HepG2 (cell line): ENCODE measurements around the gene C1orf115. TPM values are rescaled to one million over a fixed set of nuclear protein-coding genes. Genes with fewer than 3 reads are reported as not detected.
A peak's percentile ranks its signal among the peaks of the same experiment; 100 is the strongest.

ENCODE experiments used
- CREM ChIP-seq, 2 experiments: sonication (generic) in 1 of 2; formaldehyde crosslinking in 1 of 2; IDR thresholded peaks; 2 replicates each; pipeline versions ENCODE4 v1.4.0 to v1.6.1; 2016 to 2020; ENCODE audit warnings: antibody characterized with exemption in 1 of 2, mild to moderate bottlenecking in 1 of 2, missing genetic modification reagents in 1 of 2
- DNMT1 ChIP-seq: sonication (generic); formaldehyde crosslinking; IDR thresholded peaks from 2 replicates; pipeline ENCODE4 v1.5.1; 2020; ENCODE audit warnings: mild to moderate bottlenecking, missing genetic modification reagents
- FOXC1 ChIP-seq: sonication (generic); formaldehyde crosslinking; IDR thresholded peaks from 2 replicates; pipeline ENCODE4 v1.8.0; 2022; ENCODE audit warnings: mild to moderate bottlenecking, missing genetic modification reagents, borderline replicate concordance
- HMG20A ChIP-seq: IDR thresholded peaks from 2 replicates; pipeline ENCODE4 v1.6.1; 2016; ENCODE audit warnings: borderline replicate concordance
- HOXA5 ChIP-seq: sonication (generic); formaldehyde crosslinking; IDR thresholded peaks from 2 replicates; pipeline ENCODE4 v1.4.0; 2020; ENCODE audit warnings: missing genetic modification reagents
- MAF1 ChIP-seq: sonication (generic); formaldehyde crosslinking; IDR thresholded peaks from 2 replicates; pipeline ENCODE4 v1.5.0; 2020; ENCODE audit warnings: missing genetic modification reagents, borderline replicate concordance
- NFE2L1 ChIP-seq: sonication (generic); formaldehyde crosslinking; IDR thresholded peaks from 2 replicates; pipeline ENCODE4 v1.4.0; 2020; ENCODE audit warnings: missing genetic modification reagents, mild to moderate bottlenecking, borderline replicate concordance
- NR2F1 ChIP-seq, 2 experiments: fragments of 450-650 bp in 1 of 2; formaldehyde crosslinking in 1 of 2; IDR thresholded peaks; 2 replicates each; pipeline versions ENCODE4 v1.5.0 to v1.6.1; 2016 to 2020; ENCODE audit warnings: mild to moderate bottlenecking in 1 of 2, missing compliant biosample characterization in 1 of 2, missing genetic modification reagents in 1 of 2, moderate library complexity in 1 of 2
- SP2 ChIP-seq: sonication (generic); formaldehyde crosslinking; IDR thresholded peaks from 2 replicates; pipeline ENCODE4 v1.5.1; 2020; ENCODE audit warnings: mild to moderate bottlenecking, missing genetic modification reagents
- THAP11 ChIP-seq: IDR thresholded peaks from 2 replicates; pipeline ENCODE4 v1.6.1; 2016; ENCODE audit warnings: missing biosample characterization, missing genetic modification reagents
- ZBTB20 ChIP-seq: sonication (generic); formaldehyde crosslinking; IDR thresholded peaks from 2 replicates; pipeline ENCODE4 v1.8.1; 2023; ENCODE audit warnings: missing genetic modification reagents, low read depth, mild to moderate bottlenecking, borderline replicate concordance
- ZBTB38 ChIP-seq: sonication (generic); formaldehyde crosslinking; IDR thresholded peaks from 2 replicates; pipeline ENCODE4 v1.5.1; 2020; ENCODE audit warnings: mild to moderate bottlenecking, missing genetic modification reagents
- ZBTB4 ChIP-seq: sonication (generic); formaldehyde crosslinking; IDR thresholded peaks from 2 replicates; pipeline ENCODE4 v1.4.0; 2020; ENCODE audit warnings: missing genetic modification reagents, mild to moderate bottlenecking, borderline replicate concordance
- ZMAT3 ChIP-seq: sonication (generic); formaldehyde crosslinking; conservative IDR thresholded peaks from 2 replicates; pipeline ENCODE4 v1.7.0; 2021; ENCODE audit warnings: missing genetic modification reagents
- ZNF234 ChIP-seq: sonication (generic); formaldehyde crosslinking; conservative IDR thresholded peaks from 2 replicates; pipeline ENCODE4 v1.5.1; 2020; ENCODE audit warnings: mild to moderate bottlenecking, missing genetic modification reagents
- ZNF280B ChIP-seq: sonication (generic); formaldehyde crosslinking; IDR thresholded peaks from 2 replicates; pipeline ENCODE4 v1.5.0; 2020; ENCODE audit warnings: missing genetic modification reagents, mild to moderate bottlenecking, borderline replicate concordance
- ZNF329 ChIP-seq: sonication (generic); formaldehyde crosslinking; IDR thresholded peaks from 2 replicates; pipeline ENCODE4 v1.9.0; 2021; ENCODE audit warnings: low read depth, mild to moderate bottlenecking, missing genetic modification reagents
- ZNF772 ChIP-seq: sonication (generic); formaldehyde crosslinking; IDR thresholded peaks from 2 replicates; pipeline ENCODE4 v1.5.0; 2020; ENCODE audit warnings: mild to moderate bottlenecking, missing genetic modification reagents
- ZNF776 ChIP-seq: sonication (generic); formaldehyde crosslinking; IDR thresholded peaks from 2 replicates; pipeline ENCODE4 v1.4.0; 2020; ENCODE audit warnings: mild to moderate bottlenecking, missing genetic modification reagents
- ZNF879 ChIP-seq: sonication (generic); formaldehyde crosslinking; IDR thresholded peaks from 2 replicates; pipeline ENCODE4 v1.8.1; 2023; ENCODE audit warnings: missing genetic modification reagents
- ZSCAN22 ChIP-seq: sonication (generic); formaldehyde crosslinking; IDR thresholded peaks from 2 replicates; pipeline ENCODE4 v1.4.0; 2020; ENCODE audit warnings: mild to moderate bottlenecking, missing genetic modification reagents
- polyA plus RNA-seq, 8 experiments: library from polyadenylated mRNA; depleted of rRNA in 3 of 8; stranded (reverse) in 7 of 8; unstranded in 1 of 8; fragments of >200 nt; fragmentation: Illumina TruSeq in 4 of 8; extraction: Trizol in 4 of 8; gene quantifications; 2 replicates each; pipeline versions ENCODE4 v1.2.1 to v1.2.3, GENCODE V29; 2011 to 2016; ENCODE audit warnings: low read depth in 4 of 8, missing spikeins in 1 of 8, mixed read lengths in 1 of 8; ENCODE audit not compliant: insufficient read depth in 1 of 8
- total RNA-seq, 5 experiments: library from RNA; depleted of rRNA; stranded (reverse); fragments of >200 nt; fragmentation: Illumina TruSeq; extraction: Trizol; gene quantifications; 2 replicates each; pipeline ENCODE4 v1.2.3, GENCODE V29; 2016; ENCODE audit warnings: low read depth in 1 of 5
- TF ChIP-seq, protein P1 (sequence below): sonication (generic); formaldehyde crosslinking; IDR thresholded peaks from 2 replicates; pipeline ENCODE4 v1.4.0; 2020; ENCODE audit warnings: missing genetic modification reagents
- TF ChIP-seq, protein P2 (sequence below): sonication (generic); formaldehyde crosslinking; IDR thresholded peaks from 2 replicates; pipeline ENCODE4 v1.4.0; 2020; ENCODE audit warnings: mild to moderate bottlenecking, missing genetic modification reagents, borderline replicate concordance

The C1orf115 gene
- total and polyA plus RNA-seq, 2 of the 13 experiments (the other 11 are each of a cell fraction or from before 2014, with no cell fraction given): 25.2 to 85.9 TPM

DNA sequence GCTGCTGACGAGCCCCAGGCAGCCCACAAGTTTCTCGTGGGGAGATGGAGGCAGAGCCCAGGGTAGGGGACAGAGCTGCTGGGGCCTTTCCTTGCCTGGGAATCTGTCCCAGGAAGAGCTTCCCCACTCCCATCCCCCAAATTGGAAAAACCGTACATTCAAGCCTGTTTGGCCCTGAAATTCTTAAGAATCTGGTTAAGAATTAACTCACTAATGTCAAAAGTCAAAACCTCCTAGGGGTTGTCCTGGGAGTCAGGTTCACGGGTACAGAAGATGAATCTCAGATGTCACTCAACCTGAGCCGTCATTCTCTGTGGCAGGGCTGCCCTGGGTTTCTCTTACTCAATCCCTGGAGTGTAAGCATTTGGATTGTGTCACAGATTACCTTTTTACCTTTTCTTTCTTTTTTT is 8.4 kb downstream of the C1orf115 start (continued):
- TF ChIP-seq, protein P1, sequence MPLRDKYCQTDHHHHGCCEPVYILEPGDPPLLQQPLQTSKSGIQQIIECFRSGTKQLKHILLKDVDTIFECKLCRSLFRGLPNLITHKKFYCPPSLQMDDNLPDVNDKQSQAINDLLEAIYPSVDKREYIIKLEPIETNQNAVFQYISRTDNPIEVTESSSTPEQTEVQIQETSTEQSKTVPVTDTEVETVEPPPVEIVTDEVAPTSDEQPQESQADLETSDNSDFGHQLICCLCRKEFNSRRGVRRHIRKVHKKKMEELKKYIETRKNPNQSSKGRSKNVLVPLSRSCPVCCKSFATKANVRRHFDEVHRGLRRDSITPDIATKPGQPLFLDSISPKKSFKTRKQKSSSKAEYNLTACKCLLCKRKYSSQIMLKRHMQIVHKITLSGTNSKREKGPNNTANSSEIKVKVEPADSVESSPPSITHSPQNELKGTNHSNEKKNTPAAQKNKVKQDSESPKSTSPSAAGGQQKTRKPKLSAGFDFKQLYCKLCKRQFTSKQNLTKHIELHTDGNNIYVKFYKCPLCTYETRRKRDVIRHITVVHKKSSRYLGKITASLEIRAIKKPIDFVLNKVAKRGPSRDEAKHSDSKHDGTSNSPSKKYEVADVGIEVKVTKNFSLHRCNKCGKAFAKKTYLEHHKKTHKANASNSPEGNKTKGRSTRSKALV (CRISPR knock-in tag): no peak
- TF ChIP-seq ZBTB38 (CRISPR knock-in tag) (no peak), SP2 (CRISPR knock-in tag) (no peak), ZNF772 (no peak), ZNF329 (CRISPR knock-in tag) (no peak), HMG20A (CRISPR knock-in tag) (peak; percentile 64; the same call in 1 of the 2 replicates), ZNF776 (CRISPR knock-in tag) (no peak), ZNF280B (CRISPR knock-in tag) (no peak), HOXA5 (no peak; the same call in 1 of the 2 replicates), ZSCAN22 (CRISPR knock-in tag) (no peak), NR2F1 (CRISPR knock-in tag; IDR thresholded peaks at IDR 0.05) (peak; percentile 54 to 63; a peak in 2 of 4 replicates), ZMAT3 (CRISPR knock-in tag) (no peak), THAP11 (CRISPR knock-in tag) (no peak), FOXC1 (CRISPR knock-in tag) (no peak), DNMT1 (CRISPR knock-in tag) (no peak), ZNF234 (CRISPR knock-in tag) (no peak), CREM (IDR thresholded peaks at IDR 0.05) (0 out of 2 replicates have a peak, but pooled peaks have one; percentile 48), CREM (CRISPR knock-in tag; IDR thresholded peaks at IDR 0.05) (no peak), ZNF879 (no peak), MAF1 (no peak), ZBTB20 (CRISPR knock-in tag) (no peak), NFE2L1 (CRISPR knock-in tag) (no peak), ZBTB4 (no peak)
- TF ChIP-seq, protein P2, sequence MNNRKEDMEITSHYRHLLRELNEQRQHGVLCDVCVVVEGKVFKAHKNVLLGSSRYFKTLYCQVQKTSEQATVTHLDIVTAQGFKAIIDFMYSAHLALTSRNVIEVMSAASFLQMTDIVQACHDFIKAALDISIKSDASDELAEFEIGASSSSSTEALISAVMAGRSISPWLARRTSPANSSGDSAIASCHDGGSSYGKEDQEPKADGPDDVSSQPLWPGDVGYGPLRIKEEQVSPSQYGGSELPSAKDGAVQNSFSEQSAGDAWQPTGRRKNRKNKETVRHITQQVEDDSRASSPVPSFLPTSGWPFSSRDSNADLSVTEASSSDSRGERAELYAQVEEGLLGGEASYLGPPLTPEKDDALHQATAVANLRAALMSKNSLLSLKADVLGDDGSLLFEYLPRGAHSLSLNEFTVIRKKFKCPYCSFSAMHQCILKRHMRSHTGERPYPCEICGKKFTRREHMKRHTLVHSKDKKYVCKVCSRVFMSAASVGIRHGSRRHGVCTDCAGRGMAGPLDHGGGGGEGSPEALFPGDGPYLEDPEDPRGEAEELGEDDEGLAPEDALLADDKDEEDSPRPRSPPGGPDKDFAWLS (CRISPR knock-in tag): no peak
